DOHH2 (cell line): Measurements from ENCODE around the gene RNU2-1.
"Not testable (repeated sequence)": the region's sequence is repeated elsewhere in the genome, so short reads cannot be mapped to it uniquely, and the experiment has no call there.

ENCODE experiments used
- CTCF ChIP-seq: fragments of 200-600 bp; sonication (generic); IDR thresholded peaks from one replicate; pipeline ENCODE4 v1.5.1; 2014; ENCODE audit warnings: antibody characterized with exemption, mild to moderate bottlenecking, low read depth, low read length; ENCODE audit not compliant: poor library complexity, severe bottlenecking
- EZH2phosphoT487 ChIP-seq: fragments of 200-600 bp; sonication (generic); IDR thresholded peaks from 2 replicates; pipeline ENCODE4 v1.6.1; 2017; ENCODE audit warnings: borderline replicate concordance, mild to moderate bottlenecking, antibody characterized with exemption, low read length, moderate library complexity, mixed read lengths

GRCh38 chr17:43232021-43232699 is 1.6 kb downstream of the RNU2-1 start:
- not testable (repeated sequence) for TF ChIP-seq CTCF, EZH2phosphoT487
